SK-N-SH (cell line): ENCODE measurements around the gene MYOM1.

Experiments used
- FOXJ3 ChIP-seq: sonication (generic); formaldehyde crosslinking; IDR thresholded peaks from 2 replicates; pipeline ENCODE4 v1.5.1; 2020; ENCODE audit warnings: mild to moderate bottlenecking, missing genetic modification reagents
- GATA2 ChIP-seq: sonication (generic); formaldehyde crosslinking; IDR thresholded peaks from 2 replicates; pipeline ENCODE4 v1.5.0; 2020; ENCODE audit warnings: mild to moderate bottlenecking, missing genetic modification reagents
- NRF1 ChIP-seq: IDR thresholded peaks from 2 replicates; pipeline ENCODE4 v1.6.1; 2012; ENCODE audit warnings: low read depth, mild to moderate bottlenecking, low read length
- SIN3A ChIP-seq: IDR thresholded peaks from 2 replicates; pipeline ENCODE4 v1.6.1; 2012; ENCODE audit warnings: low read depth, mild to moderate bottlenecking, low read length, moderate library complexity, borderline replicate concordance
- YY1 ChIP-seq: IDR thresholded peaks from 2 replicates; pipeline ENCODE4 v1.4.0; 2012; ENCODE audit warnings: low read depth, mild to moderate bottlenecking
- ZBTB33 ChIP-seq: IDR thresholded peaks from 2 replicates; pipeline ENCODE4 v1.4.0; 2012; ENCODE audit warnings: low read depth, borderline replicate concordance
- TF ChIP-seq, protein P1 (sequence below): IDR thresholded peaks from 2 replicates; pipeline ENCODE4 v1.4.0; 2012; ENCODE audit warnings: low read depth, borderline replicate concordance

DNA sequence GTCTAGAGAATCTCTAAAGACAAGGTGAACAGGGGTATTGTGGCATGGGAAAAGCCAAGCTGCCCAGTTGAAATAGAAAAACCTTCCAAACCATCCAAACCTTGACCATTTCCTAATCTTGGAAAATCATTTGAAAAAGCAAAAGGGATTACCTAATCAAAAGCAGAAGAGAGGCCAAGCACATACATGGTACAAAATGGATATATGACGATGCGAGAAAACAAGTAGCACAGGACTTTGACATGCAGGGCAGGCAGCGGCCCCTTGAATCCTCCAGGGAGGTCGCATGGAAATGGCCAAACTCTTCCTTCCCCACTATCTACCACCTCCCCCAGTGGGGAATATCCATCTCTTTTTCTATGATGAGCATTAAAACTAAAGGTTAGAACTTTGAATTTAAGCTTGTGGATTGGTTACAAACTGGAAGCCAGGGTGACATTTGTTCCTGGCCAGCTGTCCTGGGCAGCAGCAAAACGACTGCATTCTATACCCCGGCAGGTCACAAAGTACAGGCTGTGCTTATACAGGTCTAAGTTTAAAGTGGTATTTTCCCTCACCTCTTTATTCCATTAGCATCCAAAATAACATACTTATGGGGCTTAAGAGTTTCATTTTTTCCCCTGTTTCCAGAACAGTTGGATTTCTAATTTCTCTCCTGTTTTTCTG lies 24.7 kb downstream of the MYOM1 start:
- no peak for TF ChIP-seq GATA2 (CRISPR knock-in tag)
- no peak for TF ChIP-seq FOXJ3 (CRISPR knock-in tag)
- no peak for TF ChIP-seq SIN3A
- TF ChIP-seq ZBTB33 = no peak
- TF ChIP-seq NRF1 = no peak
- TF ChIP-seq YY1 = no peak
- TF ChIP-seq, protein P1, sequence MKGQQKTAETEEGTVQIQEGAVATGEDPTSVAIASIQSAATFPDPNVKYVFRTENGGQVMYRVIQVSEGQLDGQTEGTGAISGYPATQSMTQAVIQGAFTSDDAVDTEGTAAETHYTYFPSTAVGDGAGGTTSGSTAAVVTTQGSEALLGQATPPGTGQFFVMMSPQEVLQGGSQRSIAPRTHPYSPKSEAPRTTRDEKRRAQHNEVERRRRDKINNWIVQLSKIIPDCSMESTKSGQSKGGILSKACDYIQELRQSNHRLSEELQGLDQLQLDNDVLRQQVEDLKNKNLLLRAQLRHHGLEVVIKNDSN = no peak
